Ovary (tissue), 9 donors: ENCODE measurements around the gene CLDN9. TPM values are rescaled to one million over a fixed set of nuclear protein-coding genes. Genes with fewer than 3 reads are reported as not detected.

ENCODE experiments used
- DNase-seq, 5 donors: peaks; one replicate each; pipeline ENCODE4 v3.0.0-alpha.2; 2019 to 2020
- H3K27ac ChIP-seq, 2 donors: fragments of 200-600 bp; one replicate each; pipeline versions ENCODE4 v1.5.1 to v1.8.0; 2019 to 2022
- H3K27me3 ChIP-seq: fragments of 200-600 bp; one replicate; pipeline ENCODE4 v1.8.0; 2022
- H3K36me3 ChIP-seq: fragments of 200-600 bp; sonication (generic); one replicate; pipeline ENCODE4 v1.5.1; 2019
- H3K4me1 ChIP-seq: one replicate; pipeline ENCODE4 v1.8.1; 2013; ENCODE audit warnings: mild to moderate bottlenecking, moderate library complexity; ENCODE audit not compliant: insufficient read depth
- H3K4me3 ChIP-seq: fragments of 200-600 bp; sonication (generic); one replicate; pipeline ENCODE4 v1.5.1; 2017
- H3K9me3 ChIP-seq, 2 donors: fragments of 200-600 bp in 1 of 2; sonication (generic) in 1 of 2; one replicate each; pipeline versions ENCODE4 v1.5.1 to v1.8.1; 2013 to 2019; ENCODE audit warnings: mild to moderate bottlenecking in 1 of 2, moderate library complexity in 1 of 2
- EP300 ChIP-seq: sonication (generic); formaldehyde crosslinking; IDR thresholded peaks from one replicate; pipeline ENCODE4 v1.6.1; 2017; ENCODE audit warnings: antibody characterized with exemption
- POLR2A ChIP-seq: fragments of 450-650 bp; IDR thresholded peaks from one replicate; pipeline ENCODE4 v1.6.1; 2017; ENCODE audit warnings: antibody characterized with exemption, mild to moderate bottlenecking, moderate library complexity
- WGBS, 3 donors: extraction: QIAGEN DNeasy Blood & Tissue Kit in 1 of 3; methylation state at CpG; one replicate each; pipeline versions ENCODE4 v1.1.5 to v1.1.7; 2013 to 2017; 5-methylcytosine and 5-hydroxymethylcytosine counted together
- intact Hi-C, 4 donors: fragments of 100-400 bp; cut with DNase I; formaldehyde crosslinking; loops; one replicate each; pipeline versions ENCODE4 v1.11.0 to v1.15.1; 2022 to 2023
- polyA plus RNA-seq, 2 donors: library from polyadenylated mRNA; stranded (reverse); fragments of 200-250 nt in 1 of 2; fragments of 350-450 nt in 1 of 2; fragmentation: Illumina TruSeq in 1 of 2; extraction: RNeasy Lipid Tissue Mini Kit (QIAGEN cat#74804) in 1 of 2; gene quantifications; one replicate each; pipeline ENCODE4 v1.2.3, GENCODE V29; 2013 to 2014
- total RNA-seq, 7 donors: library from RNA; depleted of rRNA in 2 of 7; stranded (reverse); fragments of >200 nt in 2 of 7; fragmentation: NEBNext Ultra II Directional in 3 of 7; extraction: Animal tissue kit (Norgen Biotek cat#: 25700) in 3 of 7; gene quantifications; one replicate each; pipeline versions ENCODE4 v1.1.0 to v1.2.4, GENCODE V29; 2016 to 2023
- TF ChIP-seq, protein P1 (sequence below), 3 donors: fragments of 450-650 bp in 2 of 3; fragments of 200-600 bp in 1 of 3; IDR thresholded peaks; one replicate each; pipeline versions ENCODE4 v1.5.1 to v1.8.0; 2016 to 2022; ENCODE audit warnings: antibody characterized with exemption in 3 of 3, mild to moderate bottlenecking in 1 of 3
- donor health status: DM: no; HTN: no; CAD: no; lungs with moderate emphysema.
- donor health status: DM: no; HTN: no; CAD: no.
- donor health status: Bipolar disorder and iron deficiency.
- donor health status: DM: yes; HTN: yes; CAD: no.
- donor health status: DM: no; HTN: no; CAD: no.
- donor health status: DM: yes; HTN: yes; CAD: no.

CLDN9 gene
- total and polyA plus RNA-seq, 9 donors: 0.11 to 0.24 (median 0.19) TPM; not detected in 5

DNA sequence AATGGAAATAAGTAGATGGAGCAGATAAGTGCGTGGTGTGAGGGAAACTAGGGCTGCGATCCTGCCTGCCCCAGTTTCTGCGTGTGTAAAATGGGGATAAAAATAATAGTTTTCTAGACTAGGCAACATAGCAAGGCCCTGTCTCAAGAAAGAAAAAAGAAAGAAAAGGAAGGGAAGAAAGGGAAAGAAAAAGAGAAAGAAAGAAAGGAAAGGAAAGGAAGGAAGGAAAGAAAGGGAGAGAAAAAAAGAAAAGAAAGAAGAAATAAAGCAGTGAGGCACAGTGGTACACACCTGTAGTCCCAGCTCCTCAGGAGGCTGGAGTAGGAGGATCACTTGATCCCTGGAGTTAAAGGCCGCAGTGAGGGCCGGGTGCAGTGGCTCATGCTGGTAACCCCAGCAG, 30.3 kb upstream of the CLDN9 start:
- Histone ChIP-seq H3K4me3 (no peak overlapping the region), H3K27me3 (no peaks in the 10 kb centered on the region), H3K9me3 (no peaks in the 10 kb centered on the region), H3K4me1 (peaks cover 8% of the 10 kb centered on the region), H3K27ac (no peak overlapping the region), H3K36me3 (no peaks in the 10 kb centered on the region)
- DNase-seq: no peak
- intact Hi-C loops: no loop called here
- TF ChIP-seq EP300 (no peak), POLR2A (no peak)
- TF ChIP-seq, protein P1, sequence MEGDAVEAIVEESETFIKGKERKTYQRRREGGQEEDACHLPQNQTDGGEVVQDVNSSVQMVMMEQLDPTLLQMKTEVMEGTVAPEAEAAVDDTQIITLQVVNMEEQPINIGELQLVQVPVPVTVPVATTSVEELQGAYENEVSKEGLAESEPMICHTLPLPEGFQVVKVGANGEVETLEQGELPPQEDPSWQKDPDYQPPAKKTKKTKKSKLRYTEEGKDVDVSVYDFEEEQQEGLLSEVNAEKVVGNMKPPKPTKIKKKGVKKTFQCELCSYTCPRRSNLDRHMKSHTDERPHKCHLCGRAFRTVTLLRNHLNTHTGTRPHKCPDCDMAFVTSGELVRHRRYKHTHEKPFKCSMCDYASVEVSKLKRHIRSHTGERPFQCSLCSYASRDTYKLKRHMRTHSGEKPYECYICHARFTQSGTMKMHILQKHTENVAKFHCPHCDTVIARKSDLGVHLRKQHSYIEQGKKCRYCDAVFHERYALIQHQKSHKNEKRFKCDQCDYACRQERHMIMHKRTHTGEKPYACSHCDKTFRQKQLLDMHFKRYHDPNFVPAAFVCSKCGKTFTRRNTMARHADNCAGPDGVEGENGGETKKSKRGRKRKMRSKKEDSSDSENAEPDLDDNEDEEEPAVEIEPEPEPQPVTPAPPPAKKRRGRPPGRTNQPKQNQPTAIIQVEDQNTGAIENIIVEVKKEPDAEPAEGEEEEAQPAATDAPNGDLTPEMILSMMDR (IDR thresholded peaks at IDR 0.05): no peak
- WGBS, 3 donors: 73 to 78% (median 77%) methylated on average over 5 of the region's 5 CpGs

DNA sequence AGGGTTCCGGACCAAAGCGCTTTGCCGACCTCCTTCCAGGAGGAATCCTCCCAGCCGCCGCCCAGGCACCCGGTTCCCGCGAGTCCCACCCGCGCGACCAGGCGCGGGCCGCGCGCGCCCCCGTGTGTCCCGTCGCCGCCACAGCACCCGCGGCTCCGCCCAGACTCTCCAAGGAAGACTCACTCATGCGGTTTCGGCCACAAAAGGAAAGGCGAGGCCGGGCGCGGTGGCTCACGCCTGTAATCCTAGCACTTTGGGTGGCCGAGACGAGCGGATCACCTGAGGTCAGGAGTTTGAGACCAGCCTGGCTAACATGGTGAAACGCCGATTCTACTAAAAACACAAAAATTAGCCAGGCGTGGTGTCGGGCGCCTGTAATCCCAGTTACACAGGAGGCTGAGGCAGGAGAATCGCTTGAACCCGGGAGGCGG, 29.0 kb upstream of the CLDN9 start:
- no peaks in the 10 kb centered on the region for H3K9me3 ChIP-seq
- peak; percentile 65 to 89 (median 80) for DNase-seq
- peaks cover 8% of the 10 kb centered on the region for H3K4me1 ChIP-seq
- TF ChIP-seq, protein P1 (IDR thresholded peaks at IDR 0.05): peak; percentile 78 to 87 (median 86)
- TF ChIP-seq POLR2A (no peak), EP300 (no peak)
- no peak overlapping the region for H3K27ac ChIP-seq
- 8 to 12% (median 9%) methylated on average over 42 of the region's 42 CpGs for WGBS, 3 donors
- no peak overlapping the region for H3K4me3 ChIP-seq
- no peaks in the 10 kb centered on the region for H3K36me3 ChIP-seq
- intact Hi-C loops: no loop called here
- H3K27me3 ChIP-seq: no peaks in the 10 kb centered on the region

DNA sequence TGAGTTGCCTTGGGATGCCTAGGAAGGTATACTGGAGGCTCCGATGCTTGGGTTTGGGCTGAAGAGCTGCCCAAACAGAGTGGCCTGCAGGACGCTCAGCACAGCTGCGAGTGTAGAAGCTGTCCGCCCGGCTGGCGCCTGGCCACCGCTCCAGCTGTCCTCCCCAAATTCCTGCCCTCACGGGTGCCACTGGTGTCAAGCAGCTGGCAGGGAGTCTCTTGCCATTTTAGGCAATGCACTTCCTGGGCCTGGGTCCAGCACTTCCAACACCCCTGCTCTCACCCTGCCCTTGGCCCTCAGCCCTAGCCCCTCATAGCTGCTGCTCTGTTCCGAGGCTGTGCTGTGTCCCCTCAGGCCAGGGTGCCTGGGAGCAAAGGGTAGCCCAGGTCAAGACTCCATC, 27.3 kb upstream of the CLDN9 start:
- Histone ChIP-seq H3K27me3 (no peaks in the 10 kb centered on the region), H3K36me3 (no peaks in the 10 kb centered on the region), H3K4me3 (no peak overlapping the region), H3K4me1 (peaks cover 8% of the 10 kb centered on the region), H3K27ac (no peak overlapping the region), H3K9me3 (no peaks in the 10 kb centered on the region)
- WGBS, 3 donors: 15 to 47% (median 16%) methylated on average over 9 of the region's 9 CpGs
- intact Hi-C loops: no loop called here
- no peak for TF ChIP-seq EP300
- TF ChIP-seq POLR2A: no peak
- TF ChIP-seq, protein P1 (IDR thresholded peaks at IDR 0.05): no peak
- no peak for DNase-seq

DNA sequence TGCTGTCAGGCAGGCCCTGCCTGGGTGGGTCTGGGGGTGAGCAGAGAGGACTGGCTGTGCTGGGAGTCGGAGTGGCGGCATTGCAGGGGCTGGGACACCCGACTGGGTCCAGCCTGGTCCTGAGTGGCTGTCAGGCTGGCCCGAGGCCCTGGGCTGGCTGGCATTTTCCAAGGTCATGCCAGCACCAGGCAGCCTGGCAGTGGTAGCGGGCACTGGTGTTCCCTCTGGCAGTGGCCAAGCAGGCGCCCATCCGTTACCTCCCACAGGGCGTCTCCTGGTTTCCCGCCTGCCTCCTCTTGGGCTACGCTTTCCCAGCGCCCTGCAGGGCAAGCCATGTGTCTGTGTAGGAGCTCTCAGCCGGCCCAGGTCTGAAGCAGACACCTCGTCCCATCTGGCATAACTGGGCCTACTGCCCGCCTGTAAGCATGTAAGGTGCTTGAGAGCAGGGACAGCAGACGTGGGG, 26.8 kb upstream of the CLDN9 start:
- TF ChIP-seq, protein P1 (IDR thresholded peaks at IDR 0.05): no peak
- TF ChIP-seq EP300 (no peak), POLR2A (no peak)
- Histone ChIP-seq H3K4me1 (peaks cover 7% of the 10 kb centered on the region), H3K9me3 (no peaks in the 10 kb centered on the region), H3K4me3 (no peak overlapping the region), H3K36me3 (no peaks in the 10 kb centered on the region), H3K27me3 (no peaks in the 10 kb centered on the region), H3K27ac (no peak overlapping the region)
- WGBS, 3 donors: 63 to 74% (median 70%) methylated on average over 15 of the region's 15 CpGs
- no peak for DNase-seq
- intact Hi-C loops: no loop called here
